Endodermal cell (in vitro differentiated cells): ENCODE measurements around the gene ZNF487. TPM values are rescaled to one million over a fixed set of nuclear protein-coding genes. Genes with fewer than 3 reads are reported as not detected.

Experiments used
- DNase-seq: peaks from one replicate; pipeline ENCODE4 v3.0.0-alpha.2; 2017
- H3K27ac ChIP-seq: 2 replicates; pipeline ENCODE4 v1.5.1; 2013; ENCODE audit warnings: mild to moderate bottlenecking, low read depth, low read length, moderate library complexity
- H3K27me3 ChIP-seq: 2 replicates; pipeline ENCODE4 v1.6.1; 2013; ENCODE audit warnings: mild to moderate bottlenecking, low read length, moderate library complexity; ENCODE audit not compliant: insufficient read depth, control insufficient read depth, poor library complexity, severe bottlenecking
- H3K36me3 ChIP-seq: 2 replicates; pipeline ENCODE4 v1.7.0; 2013; ENCODE audit warnings: mild to moderate bottlenecking, low read length, moderate library complexity; ENCODE audit not compliant: control insufficient read depth, insufficient read depth
- H3K4me1 ChIP-seq: one replicate; pipeline ENCODE4 v1.7.0; 2013; ENCODE audit warnings: low read length; ENCODE audit not compliant: control insufficient read depth, insufficient read depth
- H3K4me3 ChIP-seq: 2 replicates; pipeline ENCODE4 v1.5.1; 2013; ENCODE audit warnings: mild to moderate bottlenecking, low read length, moderate library complexity
- H3K9ac ChIP-seq: 2 replicates; pipeline ENCODE4 v1.6.1; 2013; ENCODE audit warnings: mild to moderate bottlenecking, low read length, moderate library complexity; ENCODE audit not compliant: poor library complexity, severe bottlenecking; ENCODE audit errors: extremely low read depth
- H3K9me3 ChIP-seq: 2 replicates; pipeline ENCODE4 v1.6.1; 2013; ENCODE audit warnings: mild to moderate bottlenecking, low read length, moderate library complexity; ENCODE audit not compliant: control insufficient read depth
- H3K27ac Mint-ChIP-seq: 2 replicates; pipeline ENCODE4 v1.8.0; 2020; ENCODE audit warnings: mixed read lengths
- H3K27me3 Mint-ChIP-seq: 2 replicates; pipeline ENCODE4 v1.8.0; 2021; ENCODE audit warnings: mild to moderate bottlenecking, mixed read lengths; ENCODE audit not compliant: insufficient read depth
- H3K36me3 Mint-ChIP-seq: 2 replicates; pipeline ENCODE4 v1.8.0; 2020; ENCODE audit warnings: low read depth, mixed read lengths
- H3K4me1 Mint-ChIP-seq: 2 replicates; pipeline ENCODE4 v1.8.0; 2020; ENCODE audit warnings: mixed read lengths
- H3K4me3 Mint-ChIP-seq: 2 replicates; pipeline ENCODE4 v1.8.0; 2020; ENCODE audit warnings: mild to moderate bottlenecking, moderate library complexity, mixed read lengths
- H3K9me3 Mint-ChIP-seq: 2 replicates; pipeline ENCODE4 v1.8.0; 2020; ENCODE audit warnings: mild to moderate bottlenecking, mixed read lengths
- WGBS, 2 experiments: methylation state at CpG; one replicate each; pipeline versions ENCODE4 v1.1.5 to v1.1.7; 2013; ENCODE audit warnings: missing lambda C conversion rate in 2 of 2, mixed read lengths in 1 of 2; ENCODE audit not compliant: insufficient coverage in 1 of 2, insufficient read length in 1 of 2; 5-methylcytosine and 5-hydroxymethylcytosine counted together
- total RNA-seq, 2 donors: library from RNA; stranded (reverse); fragmentation: NEBNext Ultra II Directional in 1 of 2; extraction: Animal tissue kit (Norgen Biotek cat#: 25700) in 1 of 2; gene quantifications; 2 replicates in 1 of 2; 3 replicates in 1 of 2; pipeline ENCODE4 v1.2.1, GENCODE V29; 2021
- TF ChIP-seq, protein P1 (sequence below): fragments of 200-600 bp; sonication (generic); conservative IDR thresholded peaks from 2 replicates; pipeline ENCODE4 v1.5.0; 2021; ENCODE audit warnings: antibody characterized with exemption, mild to moderate bottlenecking

The ZNF487 gene
- total RNA-seq, 2 donors from 2014 or later = 3.8 to 6.6 TPM

DNA sequence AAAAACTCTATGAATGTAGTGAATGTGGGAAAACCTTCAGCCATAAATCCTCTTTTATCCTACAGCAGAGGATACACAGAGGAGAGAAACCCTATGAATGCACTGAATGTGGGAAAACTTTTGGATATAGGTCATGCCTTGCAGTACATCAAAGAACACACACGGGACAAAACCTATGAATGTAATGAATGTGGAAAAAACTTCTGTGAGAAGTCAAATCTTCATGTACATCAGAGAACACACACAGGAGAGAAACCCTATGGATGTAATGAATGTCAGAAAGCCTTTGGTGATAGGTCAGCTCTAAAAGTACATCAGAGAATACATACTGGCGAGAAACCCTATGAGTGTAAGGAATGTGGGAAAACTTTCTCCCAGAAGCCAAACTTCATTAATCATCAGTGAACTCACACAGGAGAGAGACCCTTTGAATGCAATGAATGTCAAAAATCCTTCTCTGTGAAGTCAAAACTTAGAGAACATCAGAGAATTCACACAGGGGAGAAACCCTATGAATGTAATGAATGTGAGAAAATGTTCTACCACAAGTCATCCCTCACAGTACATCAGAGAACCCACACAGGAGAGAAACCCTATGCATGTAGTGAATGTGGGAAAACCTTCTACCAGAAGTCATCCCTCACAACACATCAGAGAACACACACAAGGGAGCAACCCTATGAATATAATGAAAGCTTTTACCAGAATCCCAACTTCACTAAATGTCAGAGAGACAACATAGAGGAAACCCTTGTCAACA lies 45.6 kb downstream of the ZNF487 start:
- no peaks in the 10 kb centered on the region for H3K27me3 ChIP-seq
- peaks cover 75% of the 10 kb centered on the region for H3K9me3 Mint-ChIP-seq
- no peak for DNase-seq
- no peak overlapping the region for H3K9ac ChIP-seq
- no peak overlapping the region for H3K27ac ChIP-seq
- no peak overlapping the region for H3K4me3 ChIP-seq
- peaks cover 40% of the 10 kb centered on the region for H3K9me3 ChIP-seq
- no peaks in the 10 kb centered on the region for H3K4me1 ChIP-seq
- H3K36me3 ChIP-seq = no peaks in the 10 kb centered on the region
- no peaks in the 10 kb centered on the region for H3K4me1 Mint-ChIP-seq
- H3K4me3 Mint-ChIP-seq = no peak overlapping the region
- H3K36me3 Mint-ChIP-seq = peaks cover 1% of the 10 kb centered on the region
- TF ChIP-seq, protein P1, sequence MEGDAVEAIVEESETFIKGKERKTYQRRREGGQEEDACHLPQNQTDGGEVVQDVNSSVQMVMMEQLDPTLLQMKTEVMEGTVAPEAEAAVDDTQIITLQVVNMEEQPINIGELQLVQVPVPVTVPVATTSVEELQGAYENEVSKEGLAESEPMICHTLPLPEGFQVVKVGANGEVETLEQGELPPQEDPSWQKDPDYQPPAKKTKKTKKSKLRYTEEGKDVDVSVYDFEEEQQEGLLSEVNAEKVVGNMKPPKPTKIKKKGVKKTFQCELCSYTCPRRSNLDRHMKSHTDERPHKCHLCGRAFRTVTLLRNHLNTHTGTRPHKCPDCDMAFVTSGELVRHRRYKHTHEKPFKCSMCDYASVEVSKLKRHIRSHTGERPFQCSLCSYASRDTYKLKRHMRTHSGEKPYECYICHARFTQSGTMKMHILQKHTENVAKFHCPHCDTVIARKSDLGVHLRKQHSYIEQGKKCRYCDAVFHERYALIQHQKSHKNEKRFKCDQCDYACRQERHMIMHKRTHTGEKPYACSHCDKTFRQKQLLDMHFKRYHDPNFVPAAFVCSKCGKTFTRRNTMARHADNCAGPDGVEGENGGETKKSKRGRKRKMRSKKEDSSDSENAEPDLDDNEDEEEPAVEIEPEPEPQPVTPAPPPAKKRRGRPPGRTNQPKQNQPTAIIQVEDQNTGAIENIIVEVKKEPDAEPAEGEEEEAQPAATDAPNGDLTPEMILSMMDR = no peak
- H3K27ac Mint-ChIP-seq = no peak overlapping the region
- no peaks in the 10 kb centered on the region for H3K27me3 Mint-ChIP-seq
- WGBS, 2 experiments = 83% methylated on average over 2 of the region's 2 CpGs; no CpG with 5 or more reads in 1 of the 2 experiments

GRCh38 chr10:43491855-43492254 lies 54.9 kb downstream of the ZNF487 start:
- no peaks in the 10 kb centered on the region for H3K36me3 ChIP-seq
- H3K4me1 Mint-ChIP-seq = no peaks in the 10 kb centered on the region
- TF ChIP-seq, protein P1 = no peak
- no peaks in the 10 kb centered on the region for H3K27me3 ChIP-seq
- H3K27ac ChIP-seq = no peak overlapping the region
- no peaks in the 10 kb centered on the region for H3K9me3 ChIP-seq
- WGBS, 2 experiments = 85 to 88% methylated on average over 5 of the region's 5 CpGs
- H3K27ac Mint-ChIP-seq = no peak overlapping the region
- H3K4me3 ChIP-seq = no peak overlapping the region
- no peaks in the 10 kb centered on the region for H3K27me3 Mint-ChIP-seq
- peaks cover 10% of the 10 kb centered on the region for H3K9me3 Mint-ChIP-seq
- no peaks in the 10 kb centered on the region for H3K4me1 ChIP-seq
- H3K4me3 Mint-ChIP-seq = no peak overlapping the region
- no peak for DNase-seq
- H3K36me3 Mint-ChIP-seq = no peaks in the 10 kb centered on the region
- H3K9ac ChIP-seq = no peak overlapping the region

GRCh38 chr10:43502931-43503330 lies 66.0 kb downstream of the ZNF487 start:
- Histone ChIP-seq H3K27me3 (no peaks in the 10 kb centered on the region), H3K4me3 (no peak overlapping the region), H3K9me3 (no peaks in the 10 kb centered on the region), H3K27ac (no peak overlapping the region), H3K9ac (no peak overlapping the region), H3K36me3 (no peaks in the 10 kb centered on the region), H3K4me1 (no peaks in the 10 kb centered on the region)
- Mint-ChIP-seq H3K4me1 (no peaks in the 10 kb centered on the region), H3K4me3 (no peak overlapping the region), H3K36me3 (no peaks in the 10 kb centered on the region), H3K27me3 (no peaks in the 10 kb centered on the region), H3K9me3 (peaks cover 5% of the 10 kb centered on the region), H3K27ac (no peak overlapping the region)
- DNase-seq = no peak
- TF ChIP-seq, protein P1 = no peak
